ENCODE measurements around the gene GALNT12.

DNA sequence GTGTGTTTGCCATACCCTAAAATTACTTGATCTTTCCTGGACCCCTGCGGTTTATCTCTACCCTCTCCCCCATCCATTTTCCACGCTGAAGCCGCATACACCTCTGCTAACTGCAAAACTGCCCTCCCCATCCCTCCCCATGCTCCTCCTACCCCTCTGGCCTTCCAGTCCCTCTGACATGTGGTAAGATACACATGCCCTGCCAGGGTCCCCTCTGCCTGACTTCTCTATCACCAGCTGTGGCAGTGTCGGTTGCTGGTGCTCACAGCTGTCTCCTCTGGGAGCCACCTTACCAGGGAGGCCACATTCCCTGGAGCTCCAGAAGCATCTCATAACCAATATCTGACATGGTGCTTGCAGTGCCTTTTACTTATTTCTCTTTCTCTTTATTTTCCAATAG lies 77.4 kb downstream of the GALNT12 start:
- TF ChIP-seq, protein P1, sequence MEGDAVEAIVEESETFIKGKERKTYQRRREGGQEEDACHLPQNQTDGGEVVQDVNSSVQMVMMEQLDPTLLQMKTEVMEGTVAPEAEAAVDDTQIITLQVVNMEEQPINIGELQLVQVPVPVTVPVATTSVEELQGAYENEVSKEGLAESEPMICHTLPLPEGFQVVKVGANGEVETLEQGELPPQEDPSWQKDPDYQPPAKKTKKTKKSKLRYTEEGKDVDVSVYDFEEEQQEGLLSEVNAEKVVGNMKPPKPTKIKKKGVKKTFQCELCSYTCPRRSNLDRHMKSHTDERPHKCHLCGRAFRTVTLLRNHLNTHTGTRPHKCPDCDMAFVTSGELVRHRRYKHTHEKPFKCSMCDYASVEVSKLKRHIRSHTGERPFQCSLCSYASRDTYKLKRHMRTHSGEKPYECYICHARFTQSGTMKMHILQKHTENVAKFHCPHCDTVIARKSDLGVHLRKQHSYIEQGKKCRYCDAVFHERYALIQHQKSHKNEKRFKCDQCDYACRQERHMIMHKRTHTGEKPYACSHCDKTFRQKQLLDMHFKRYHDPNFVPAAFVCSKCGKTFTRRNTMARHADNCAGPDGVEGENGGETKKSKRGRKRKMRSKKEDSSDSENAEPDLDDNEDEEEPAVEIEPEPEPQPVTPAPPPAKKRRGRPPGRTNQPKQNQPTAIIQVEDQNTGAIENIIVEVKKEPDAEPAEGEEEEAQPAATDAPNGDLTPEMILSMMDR (IDR thresholded peaks at IDR 0.05; ENCODE audit: low read depth, low read length): no peak
- no peak for TF ChIP-seq EZH2phosphoT487 (IDR thresholded peaks at IDR 0.05; ENCODE audit: low read depth)
